ENCODE measurements around the gene CEBPG. TPM values are rescaled to one million over a fixed set of nuclear protein-coding genes. Genes with fewer than 3 reads are reported as not detected.
A peak's percentile ranks its signal among the peaks of the same experiment; 100 is the strongest.

Gene CEBPG
- total and polyA plus RNA-seq, 11 donors, result 11.8 to 30.7 (median 14.7) TPM

DNA sequence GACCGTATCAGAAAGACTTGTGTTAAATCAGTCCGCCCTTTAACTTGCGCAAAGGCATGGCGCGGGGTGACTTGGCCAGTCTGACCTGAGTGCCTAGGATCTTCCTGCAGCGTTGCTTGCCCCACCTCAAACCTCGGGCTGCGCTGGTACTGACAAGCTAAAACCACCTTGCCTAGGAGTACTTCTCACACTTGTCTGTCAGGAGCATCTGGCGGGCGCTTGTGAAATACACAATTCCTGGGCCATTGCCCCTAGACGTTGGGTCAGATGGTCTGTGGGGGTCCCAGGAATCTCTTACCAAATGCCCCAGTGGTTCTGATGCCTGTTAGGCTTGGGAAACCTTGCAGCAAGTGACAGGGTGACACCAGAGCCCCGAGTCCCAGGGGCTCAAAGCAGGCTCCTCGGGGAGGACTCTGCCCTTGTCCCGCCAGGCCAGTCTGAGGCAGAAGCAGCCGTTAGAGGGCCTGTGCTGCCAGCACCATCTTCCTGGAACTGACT is 12.9 kb downstream of the CEBPG start:
- intact Hi-C loops (cut with DNase I), result no loop called here
- no peak for ATAC-seq
- H3K4me1 ChIP-seq, result peaks cover 13 to 53% (median 43%) of the 10 kb centered on the region in 12 donors
- H3K9me3 ChIP-seq, result no peaks in the 10 kb centered on the region
- no peak for TF ChIP-seq POLR2A (IDR thresholded peaks at IDR 0.05)
- TF ChIP-seq, protein P1, sequence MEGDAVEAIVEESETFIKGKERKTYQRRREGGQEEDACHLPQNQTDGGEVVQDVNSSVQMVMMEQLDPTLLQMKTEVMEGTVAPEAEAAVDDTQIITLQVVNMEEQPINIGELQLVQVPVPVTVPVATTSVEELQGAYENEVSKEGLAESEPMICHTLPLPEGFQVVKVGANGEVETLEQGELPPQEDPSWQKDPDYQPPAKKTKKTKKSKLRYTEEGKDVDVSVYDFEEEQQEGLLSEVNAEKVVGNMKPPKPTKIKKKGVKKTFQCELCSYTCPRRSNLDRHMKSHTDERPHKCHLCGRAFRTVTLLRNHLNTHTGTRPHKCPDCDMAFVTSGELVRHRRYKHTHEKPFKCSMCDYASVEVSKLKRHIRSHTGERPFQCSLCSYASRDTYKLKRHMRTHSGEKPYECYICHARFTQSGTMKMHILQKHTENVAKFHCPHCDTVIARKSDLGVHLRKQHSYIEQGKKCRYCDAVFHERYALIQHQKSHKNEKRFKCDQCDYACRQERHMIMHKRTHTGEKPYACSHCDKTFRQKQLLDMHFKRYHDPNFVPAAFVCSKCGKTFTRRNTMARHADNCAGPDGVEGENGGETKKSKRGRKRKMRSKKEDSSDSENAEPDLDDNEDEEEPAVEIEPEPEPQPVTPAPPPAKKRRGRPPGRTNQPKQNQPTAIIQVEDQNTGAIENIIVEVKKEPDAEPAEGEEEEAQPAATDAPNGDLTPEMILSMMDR (IDR thresholded peaks at IDR 0.05), result no peak
- 80 to 84% (median 82%) methylated on average over 15 of the region's 15 CpGs for WGBS, 4 donors
- H3K27ac ChIP-seq, result peak overlapping the region in 2 of 12 donors; percentile 10 to 45
- peak in 2 of 5 donors; percentile 20 to 35 for DNase-seq
- no peak overlapping the region for H3K4me3 ChIP-seq
- peaks cover 0 to 37% (median 13%) of the 10 kb centered on the region in 9 donors for H3K36me3 ChIP-seq
- no peaks in the 10 kb centered on the region for H3K27me3 ChIP-seq

DNA sequence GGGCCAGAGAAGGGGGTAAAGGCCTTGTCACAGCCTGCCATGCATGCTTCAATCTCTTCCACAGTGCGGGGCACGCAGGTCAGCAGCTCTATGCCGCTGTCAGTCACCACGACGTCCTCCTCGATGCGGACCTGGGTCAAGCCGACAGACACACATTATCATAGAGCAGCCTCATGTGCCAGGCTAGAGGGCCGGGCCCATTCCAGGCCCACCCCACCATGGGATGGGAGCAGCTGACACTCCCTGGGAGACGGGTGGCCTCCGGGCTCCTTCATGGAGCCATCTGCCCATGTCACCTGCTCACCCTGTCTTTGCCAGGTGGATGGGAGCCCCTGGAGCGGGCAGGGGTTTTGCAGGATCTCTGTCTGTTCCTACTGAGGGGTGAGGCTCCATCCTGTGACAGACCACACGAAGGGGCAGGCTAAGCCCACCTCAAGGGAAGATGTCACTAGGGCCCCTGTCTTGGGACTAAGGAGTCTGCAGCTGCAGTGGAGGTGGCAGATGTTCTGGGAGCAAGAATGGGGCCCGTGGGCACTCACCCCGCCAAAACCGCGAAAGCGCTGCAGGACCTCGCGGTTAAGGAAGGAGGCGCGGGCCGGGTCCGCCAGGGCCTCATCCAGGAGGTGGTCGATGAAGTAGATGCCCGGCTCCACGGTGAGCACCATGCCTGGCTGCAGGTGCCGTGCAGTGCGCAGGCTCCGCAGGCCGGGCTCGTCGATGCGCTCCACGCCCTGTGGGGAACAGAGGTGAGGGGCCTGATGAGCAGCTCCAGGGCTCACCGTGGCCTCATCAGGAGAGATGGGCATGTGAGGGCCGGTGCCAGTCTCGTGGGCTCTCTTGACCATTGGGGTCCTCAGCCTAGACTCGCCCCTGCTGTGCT is 14.1 kb downstream of the CEBPG start:
- peaks cover 15 to 65% (median 49%) of the 10 kb centered on the region in 12 donors for H3K4me1 ChIP-seq
- H3K36me3 ChIP-seq, result peaks cover 0 to 31% (median 10%) of the 10 kb centered on the region in 9 donors
- no peak for TF ChIP-seq POLR2A (IDR thresholded peaks at IDR 0.05)
- TF ChIP-seq, protein P1 (IDR thresholded peaks at IDR 0.05), result no peak
- ATAC-seq (no peak), DNase-seq (peak in 3 of 5 donors; percentile 18 to 59 (median 25))
- intact Hi-C loops (cut with DNase I), result no loop called here
- H3K4me3 ChIP-seq, result no peak overlapping the region
- no peaks in the 10 kb centered on the region for H3K9me3 ChIP-seq
- H3K27me3 ChIP-seq, result no peaks in the 10 kb centered on the region
- WGBS, 4 donors, result 96 to 98% (median 97%) methylated on average over 18 to 39 of the region's 39 CpGs
- H3K27ac ChIP-seq, result peak overlapping the region in 2 of 12 donors; percentile 85 to 86

DNA sequence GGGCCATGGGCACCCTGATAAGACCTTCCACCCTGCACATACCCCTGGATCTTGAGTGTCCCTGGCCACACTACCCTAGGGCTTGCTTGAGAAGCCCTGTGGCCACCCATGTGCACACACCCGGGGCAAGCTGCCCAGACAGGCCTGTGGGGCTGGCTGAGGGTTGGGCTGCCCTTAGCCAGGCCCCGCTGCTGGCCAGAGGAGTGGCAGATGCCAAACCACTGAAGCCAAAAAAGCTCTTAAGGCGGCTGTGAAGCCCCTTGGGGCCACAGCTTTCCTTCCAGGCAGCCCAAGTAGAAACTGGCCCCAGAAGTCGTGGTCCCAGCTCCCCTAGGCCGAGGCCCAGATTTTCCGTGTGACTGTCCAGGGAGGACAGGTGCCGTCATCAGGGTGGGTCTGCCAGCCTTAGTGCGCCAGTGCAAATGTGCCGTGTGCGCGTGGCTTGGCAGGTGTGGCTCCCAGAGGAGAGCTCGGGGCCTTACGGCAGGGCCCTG is 14.8 kb downstream of the CEBPG start:
- peak in 3 of 5 donors; percentile 18 to 64 (median 57) for DNase-seq
- peaks cover 15 to 68% (median 51%) of the 10 kb centered on the region in 12 donors for H3K4me1 ChIP-seq
- TF ChIP-seq, protein P1 (IDR thresholded peaks at IDR 0.05), result no peak
- no peak for TF ChIP-seq POLR2A (IDR thresholded peaks at IDR 0.05)
- peak overlapping the region; percentile 33 to 92 (median 82) for H3K27ac ChIP-seq
- no peaks in the 10 kb centered on the region for H3K9me3 ChIP-seq
- no peaks in the 10 kb centered on the region for H3K27me3 ChIP-seq
- ATAC-seq, result peak in 3 of 4 donors; percentile 9 to 32 (median 25)
- peaks cover 0 to 31% (median 10%) of the 10 kb centered on the region in 9 donors for H3K36me3 ChIP-seq
- no peak overlapping the region for H3K4me3 ChIP-seq
- WGBS, 4 donors, result 40 to 74% (median 67%) methylated on average over 2 to 13 of the region's 13 CpGs
- intact Hi-C loops (cut with DNase I), result no loop called here

All from heart left ventricle (tissue), 16 donors.